Ishikawa (cell line): ENCODE measurements around the gene FAM181B.

ENCODE experiments used
- CEBPB ChIP-seq: IDR thresholded peaks from 2 replicates; pipeline ENCODE4 v1.6.1; 2012
- CREB1 ChIP-seq: IDR thresholded peaks from 2 replicates; pipeline ENCODE4 v1.6.1; 2012; ENCODE audit warnings: low read depth
- EGR1 ChIP-seq: IDR thresholded peaks from 2 replicates; pipeline ENCODE4 v1.6.1; 2012
- EP300 ChIP-seq: IDR thresholded peaks from 2 replicates; pipeline ENCODE4 v1.6.1; 2012; ENCODE audit warnings: borderline replicate concordance
- FOXM1 ChIP-seq: IDR thresholded peaks from 2 replicates; pipeline ENCODE4 v1.6.1; 2012; ENCODE audit warnings: low read depth, borderline replicate concordance
- MAX ChIP-seq: IDR thresholded peaks from 2 replicates; pipeline ENCODE4 v1.6.1; 2012
- NFIC ChIP-seq: IDR thresholded peaks from 2 replicates; pipeline ENCODE4 v1.6.1; 2012
- RAD21 ChIP-seq: IDR thresholded peaks from 2 replicates; pipeline ENCODE4 v1.6.1; 2012; ENCODE audit warnings: low read depth
- REST ChIP-seq: IDR thresholded peaks from 2 replicates; pipeline ENCODE4 v1.6.1; 2012; ENCODE audit warnings: low read depth, mild to moderate bottlenecking
- TAF1 ChIP-seq: IDR thresholded peaks from 2 replicates; pipeline ENCODE4 v1.6.1; 2012; ENCODE audit warnings: low read depth, mild to moderate bottlenecking
- TCF12 ChIP-seq: IDR thresholded peaks from 2 replicates; pipeline ENCODE4 v1.6.1; 2012; ENCODE audit warnings: low read depth
- TEAD4 ChIP-seq: IDR thresholded peaks from 2 replicates; pipeline ENCODE4 v1.6.1; 2012
- USF1 ChIP-seq: IDR thresholded peaks from 2 replicates; pipeline ENCODE4 v1.6.1; 2012
- YY1 ChIP-seq: IDR thresholded peaks from 2 replicates; pipeline ENCODE4 v1.6.1; 2012; ENCODE audit warnings: low read depth
- ZBTB7A ChIP-seq: IDR thresholded peaks from 2 replicates; pipeline ENCODE4 v1.6.1; 2012; ENCODE audit warnings: low read depth

The FAM181B gene

GRCh38 chr11:82731691-82732277 is 1.9 kb downstream of the FAM181B start:
- TF ChIP-seq REST = no peak
- TF ChIP-seq YY1 = no peak
- no peak for TF ChIP-seq FOXM1
- no peak for TF ChIP-seq USF1
- TF ChIP-seq CEBPB = no peak
- TF ChIP-seq ZBTB7A = no peak
- no peak for TF ChIP-seq CREB1
- no peak for TF ChIP-seq NFIC
- TF ChIP-seq EGR1 = no peak
- no peak for TF ChIP-seq MAX
- TF ChIP-seq RAD21 = no peak
- TF ChIP-seq TEAD4 = no peak

GRCh38 chr11:82730754-82731153 is 2.9 kb downstream of the FAM181B start:
- no peak for TF ChIP-seq ZBTB7A
- TF ChIP-seq RAD21 = no peak
- TF ChIP-seq USF1 = no peak
- no peak for TF ChIP-seq FOXM1
- no peak for TF ChIP-seq MAX
- no peak for TF ChIP-seq EP300
- no peak for TF ChIP-seq YY1
- TF ChIP-seq NFIC = no peak
- no peak for TF ChIP-seq CREB1
- TF ChIP-seq TCF12 = no peak
- no peak for TF ChIP-seq TAF1
- no peak for TF ChIP-seq REST
- no peak for TF ChIP-seq EGR1
- no peak for TF ChIP-seq CEBPB
- no peak for TF ChIP-seq TEAD4

GRCh38 chr11:82730286-82730685 is 3.4 kb downstream of the FAM181B start:
- TF ChIP-seq USF1 (no peak), TAF1 (no peak), EP300 (no peak), RAD21 (no peak), MAX (no peak), ZBTB7A (no peak), REST (no peak), EGR1 (no peak), TCF12 (no peak), FOXM1 (no peak), TEAD4 (no peak), CEBPB (no peak), YY1 (no peak), NFIC (no peak), CREB1 (no peak)

- no peak for TF ChIP-seq REST
- TF ChIP-seq EGR1 = no peak
- no peak for TF ChIP-seq CREB1
- TF ChIP-seq USF1 = no peak
Observed at GRCh38 chr11:82724026-82724425, 9.6 kb downstream of the FAM181B start.
